ENCODE measurements around the gene HLA-DRB5. TPM values are rescaled to one million over a fixed set of nuclear protein-coding genes. Genes with fewer than 3 reads are reported as not detected.
"Not testable (repeated sequence)": the region's sequence is repeated elsewhere in the genome, so short reads cannot be mapped to it uniquely, and the experiment has no call there.

Gene HLA-DRB5
- total RNA-seq, 3 donors from 2014 or later = 2.1 to 50.3 (median 28.8) TPM

DNA sequence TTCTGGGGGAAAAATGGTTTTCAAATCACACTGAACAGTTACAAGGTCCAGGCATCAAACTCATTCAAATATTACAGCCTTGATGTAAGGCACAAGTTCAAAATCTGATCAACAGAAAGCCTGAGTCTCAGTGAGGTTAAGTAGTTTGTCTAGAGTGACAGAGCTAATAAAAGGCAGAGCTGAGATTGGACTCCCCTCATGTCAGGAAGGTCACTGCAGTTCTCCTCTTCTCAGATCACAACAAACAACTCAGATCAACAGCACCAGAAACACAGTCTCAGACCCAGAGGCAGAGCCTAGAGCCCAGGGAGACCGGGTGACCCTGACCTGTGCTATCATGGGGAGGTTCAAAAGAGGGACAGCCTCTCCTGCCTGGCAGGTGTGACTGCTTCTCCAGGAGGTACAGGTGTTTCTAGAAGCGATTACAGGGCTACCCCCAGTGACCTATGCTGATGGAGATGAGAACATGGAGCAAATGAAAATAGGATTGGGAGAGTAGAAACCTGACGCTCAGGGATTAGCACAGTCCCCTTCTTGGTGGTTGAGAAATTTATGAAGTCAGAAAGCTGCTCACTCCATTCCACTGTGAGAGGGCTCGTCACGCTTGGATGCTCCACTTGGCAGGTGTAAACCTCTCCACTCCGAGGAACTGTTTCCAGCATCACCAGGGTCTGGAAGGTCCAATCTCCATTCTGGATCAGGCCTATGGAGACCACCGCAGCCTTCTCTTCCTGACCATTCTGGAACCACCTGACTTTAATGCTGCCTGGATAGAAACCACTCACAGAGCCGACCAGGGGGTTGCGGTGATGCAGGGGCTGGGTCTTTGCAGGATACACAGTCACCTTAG is 24.3 kb upstream of the HLA-DRB5 start:
- Histone ChIP-seq H3K9me3 (no peaks in the 10 kb centered on the region), H3K36me3 (ENCODE audit: low read depth) (no peaks in the 10 kb centered on the region), H3K4me1 (ENCODE audit: low read depth) (no peaks in the 10 kb centered on the region), H3K4me3 (no peak overlapping the region)
- no peak for TF ChIP-seq CTCF (IDR thresholded peaks at IDR 0.05)
- intact Hi-C loops (cut with DNase I, micrococcal nuclease) = no loop called here
- ATAC-seq (no peak), DNase-seq (no peak)

- DNase-seq = no peak
- peak; percentile 53 for ATAC-seq
- H3K36me3 ChIP-seq (ENCODE audit: low read depth) = no peaks in the 10 kb centered on the region
- H3K9me3 ChIP-seq = no peaks in the 10 kb centered on the region
- no peaks in the 10 kb centered on the region for H3K4me1 ChIP-seq (ENCODE audit: low read depth)
- intact Hi-C loops (cut with DNase I, micrococcal nuclease) = no loop called here
- no peak for TF ChIP-seq CTCF (IDR thresholded peaks at IDR 0.05)
- H3K4me3 ChIP-seq = no peak overlapping the region
Observed at GRCh38 chr6:32553037-32553742, 23.1 kb upstream of the HLA-DRB5 start.

DNA sequence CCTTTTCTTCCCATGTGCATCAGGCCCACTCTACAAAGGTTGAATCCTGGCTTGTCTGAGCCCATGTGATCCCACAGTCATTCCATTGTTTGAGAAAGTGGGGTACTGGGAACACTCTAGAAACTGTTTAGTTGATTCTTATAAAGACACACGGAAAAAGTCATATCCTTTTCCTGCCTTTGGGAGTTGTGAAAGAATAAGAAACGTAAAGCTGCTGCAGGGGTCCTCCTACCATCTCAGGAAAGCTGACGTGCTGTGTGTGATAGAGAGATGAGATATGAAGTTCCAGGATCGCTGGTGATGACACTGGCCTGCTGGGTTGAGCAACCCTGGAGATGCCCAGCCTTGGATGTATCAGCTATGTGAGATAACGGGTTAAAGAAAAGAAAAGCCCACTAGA is 21.3 kb upstream of the HLA-DRB5 start:
- DNase-seq (no peak), ATAC-seq (no peak)
- H3K36me3 ChIP-seq (ENCODE audit: low read depth) = no peaks in the 10 kb centered on the region
- no peaks in the 10 kb centered on the region for H3K4me1 ChIP-seq (ENCODE audit: low read depth)
- intact Hi-C loops (cut with DNase I, micrococcal nuclease) = no loop called here
- no peak overlapping the region for H3K4me3 ChIP-seq
- no peaks in the 10 kb centered on the region for H3K9me3 ChIP-seq
- TF ChIP-seq CTCF (IDR thresholded peaks at IDR 0.05) = no peak

GRCh38 chr6:32539839-32540238 is 9.8 kb upstream of the HLA-DRB5 start:
- no peaks in the 10 kb centered on the region for H3K9me3 ChIP-seq
- TF ChIP-seq CTCF (IDR thresholded peaks at IDR 0.05) = no peak
- ATAC-seq = no peak

GRCh38 chr6:32530431-32530793 is 325 bp upstream of the HLA-DRB5 start:
- H3K36me3 ChIP-seq (ENCODE audit: low read depth); H3K9me3 ChIP-seq; H3K4me1 ChIP-seq (ENCODE audit: low read depth); H3K4me3 ChIP-seq; DNase-seq; intact Hi-C loops (cut with DNase I, micrococcal nuclease): not testable (repeated sequence)
- ATAC-seq = peak; percentile 65

More at GRCh38 chr6:32539839-32540238, 9.8 kb upstream of the HLA-DRB5 start:
- H3K4me1 ChIP-seq (ENCODE audit: low read depth) = no peaks in the 10 kb centered on the region
- intact Hi-C loops (cut with DNase I, micrococcal nuclease) = no loop called here
- H3K36me3 ChIP-seq (ENCODE audit: low read depth) = no peaks in the 10 kb centered on the region
- H3K4me3 ChIP-seq = no peak overlapping the region
- DNase-seq = no peak

All from mucosa of descending colon (tissue), 3 donors.